SK-N-MC (cell line): ENCODE results near the gene YPEL4.

Source experiments
- EZH2 ChIP-seq: fragments of 200-600 bp; sonication (generic); IDR thresholded peaks from one replicate; pipeline ENCODE4 v1.6.1; 2017; ENCODE audit warnings: antibody characterized with exemption
- POLR2AphosphoS5 ChIP-seq: IDR thresholded peaks from 2 replicates; pipeline ENCODE4 v1.6.1; 2012; ENCODE audit warnings: mild to moderate bottlenecking, low read depth, low read length, borderline replicate concordance

DNA sequence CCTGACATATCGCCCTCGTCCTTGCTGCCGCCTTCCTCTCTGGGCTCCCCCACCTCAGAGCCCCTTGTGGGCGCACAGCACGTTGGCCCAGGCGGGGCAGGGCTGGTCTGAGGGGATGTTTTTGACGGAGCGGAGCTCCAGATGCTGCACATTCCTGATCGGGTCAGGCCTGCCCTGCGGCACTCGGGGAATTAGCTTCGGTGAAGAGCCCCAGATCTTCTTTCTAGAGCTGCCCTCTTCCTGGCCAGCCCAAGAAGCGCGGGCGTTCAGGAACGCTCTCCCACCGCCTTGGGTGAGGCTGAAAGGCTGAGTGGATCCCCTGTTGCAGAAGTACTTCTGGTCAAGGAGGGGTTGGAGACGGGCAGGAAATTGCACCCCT lies 12.1 kb downstream of the YPEL4 start:
- no peak for TF ChIP-seq EZH2
- no peak for TF ChIP-seq POLR2AphosphoS5
